Spleen (tissue), 7 donors: ENCODE measurements around the gene ATP10B.

ENCODE experiments used
- POLR2A ChIP-seq, 3 donors: fragments of 450-650 bp; IDR thresholded peaks; one replicate each; pipeline ENCODE4 v1.5.1; 2017; ENCODE audit warnings: antibody characterized with exemption in 3 of 3, mild to moderate bottlenecking in 1 of 3
- POLR2AphosphoS5 ChIP-seq, 3 donors: sonication (generic); formaldehyde crosslinking; IDR thresholded peaks; one replicate each; pipeline ENCODE4 v1.5.1; 2017; ENCODE audit warnings: antibody characterized with exemption in 3 of 3
- TF ChIP-seq, protein P1 (sequence below), 11 experiments: fragments of 200-600 bp in 7 of 11; fragments of 450-650 bp in 4 of 11; sonication (generic) in 4 of 11; IDR thresholded peaks in 8 of 11; conservative IDR thresholded peaks in 3 of 11; 1 replicate in 7 of 11; 2 replicates in 4 of 11; pipeline versions ENCODE4 v1.4.0 to v1.8.0; 2016 to 2021; ENCODE audit warnings: antibody characterized with exemption in 11 of 11, inconsistent platforms in 4 of 11, mild to moderate bottlenecking in 1 of 11
- donor health status: DM: no; HTN: no; CAD: no; lungs with moderate emphysema.
- donor health status: DM: no; HTN: no; CAD: no.
- donor health status: DM: no; HTN: no; CAD: no.

DNA sequence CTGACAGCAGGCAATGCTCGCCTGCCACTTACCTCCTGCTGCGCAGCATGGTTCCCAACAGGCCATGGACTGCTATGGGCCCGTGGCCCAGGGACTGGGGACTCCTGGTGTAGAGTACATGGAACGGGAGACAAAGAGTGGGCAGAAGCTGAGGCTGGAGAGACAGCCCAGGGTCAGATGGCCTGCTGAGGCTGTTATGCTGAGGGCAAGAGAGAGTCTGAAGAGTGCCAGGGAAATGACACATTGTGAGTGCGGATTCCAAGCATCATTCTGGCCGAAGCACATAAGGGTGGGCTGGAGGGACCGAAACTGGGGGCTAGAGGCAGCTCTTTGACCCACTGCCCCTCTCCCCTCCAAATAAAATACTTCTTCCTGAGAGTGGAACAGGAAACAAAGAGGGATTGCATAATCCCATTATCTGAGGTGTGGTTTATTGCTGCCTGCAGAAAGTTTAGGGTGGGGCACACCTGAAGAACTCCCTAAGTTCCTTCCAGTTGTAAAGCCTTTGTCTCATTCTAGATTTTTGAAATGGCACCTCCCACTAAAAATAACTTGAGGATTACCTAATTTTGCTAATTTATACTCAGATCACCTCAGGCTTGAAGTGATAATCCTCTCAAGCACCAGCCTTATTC, 158.1 kb downstream of the ATP10B start:
- TF ChIP-seq, protein P1, sequence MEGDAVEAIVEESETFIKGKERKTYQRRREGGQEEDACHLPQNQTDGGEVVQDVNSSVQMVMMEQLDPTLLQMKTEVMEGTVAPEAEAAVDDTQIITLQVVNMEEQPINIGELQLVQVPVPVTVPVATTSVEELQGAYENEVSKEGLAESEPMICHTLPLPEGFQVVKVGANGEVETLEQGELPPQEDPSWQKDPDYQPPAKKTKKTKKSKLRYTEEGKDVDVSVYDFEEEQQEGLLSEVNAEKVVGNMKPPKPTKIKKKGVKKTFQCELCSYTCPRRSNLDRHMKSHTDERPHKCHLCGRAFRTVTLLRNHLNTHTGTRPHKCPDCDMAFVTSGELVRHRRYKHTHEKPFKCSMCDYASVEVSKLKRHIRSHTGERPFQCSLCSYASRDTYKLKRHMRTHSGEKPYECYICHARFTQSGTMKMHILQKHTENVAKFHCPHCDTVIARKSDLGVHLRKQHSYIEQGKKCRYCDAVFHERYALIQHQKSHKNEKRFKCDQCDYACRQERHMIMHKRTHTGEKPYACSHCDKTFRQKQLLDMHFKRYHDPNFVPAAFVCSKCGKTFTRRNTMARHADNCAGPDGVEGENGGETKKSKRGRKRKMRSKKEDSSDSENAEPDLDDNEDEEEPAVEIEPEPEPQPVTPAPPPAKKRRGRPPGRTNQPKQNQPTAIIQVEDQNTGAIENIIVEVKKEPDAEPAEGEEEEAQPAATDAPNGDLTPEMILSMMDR (IDR thresholded peaks at IDR 0.05 in 8 of 11, conservative IDR thresholded peaks at IDR 0.05 in 3 of 11) = no peak
- TF ChIP-seq POLR2AphosphoS5 (IDR thresholded peaks at IDR 0.05) (no peak), POLR2A (IDR thresholded peaks at IDR 0.05) (no peak)
